Colonic mucosa (tissue), 4 donors: ENCODE results near the gene ZFTA. TPM values are rescaled to one million over a fixed set of nuclear protein-coding genes. Genes with fewer than 3 reads are reported as not detected.

Experiments
- DNase-seq: peaks from one replicate; pipeline ENCODE4 v3.0.0-alpha.2; 2020
- H3K27ac ChIP-seq: fragments of 200-600 bp; one replicate; pipeline ENCODE4 v1.8.0; 2021
- H3K27me3 ChIP-seq: fragments of 200-600 bp; one replicate; pipeline ENCODE4 v1.8.0; 2021
- H3K36me3 ChIP-seq: fragments of 200-600 bp; one replicate; pipeline ENCODE4 v1.8.0; 2021
- H3K4me1 ChIP-seq: fragments of 200-600 bp; one replicate; pipeline ENCODE4 v1.8.0; 2021; ENCODE audit warnings: mild to moderate bottlenecking
- H3K4me3 ChIP-seq: fragments of 200-600 bp; one replicate; pipeline ENCODE4 v1.8.0; 2021
- H3K9ac ChIP-seq, 2 donors: one replicate each; pipeline ENCODE4 v1.7.0; 2013; ENCODE audit warnings: control low read depth in 2 of 2, low read depth in 2 of 2, low read length in 2 of 2
- H3K9me3 ChIP-seq: fragments of 200-600 bp; one replicate; pipeline ENCODE4 v1.8.0; 2021
- intact Hi-C: fragments of 100-400 bp; cut with DNase I; formaldehyde crosslinking; loops from one replicate; pipeline ENCODE4 v1.14.1; 2022
- total RNA-seq, 2 donors: library from RNA; stranded (reverse); fragmentation: NEBNext Ultra II Directional in 1 of 2; extraction: Animal tissue kit (Norgen Biotek cat#: 25700) in 1 of 2; gene quantifications; one replicate each; pipeline ENCODE4 v1.2.1, GENCODE V29; 2021
- TF ChIP-seq, protein P1 (sequence below): fragments of 200-600 bp; IDR thresholded peaks from one replicate; pipeline ENCODE4 v1.8.0; 2022; ENCODE audit warnings: antibody characterized with exemption, mild to moderate bottlenecking
- donor health status: healthy.
- donor health status: DM: no; HTN: no; CAD: no.
- donor health status: DM: no; HTN: no; CAD: no.

Gene ZFTA
- total RNA-seq, 2 donors from 2014 or later: 4.8 to 7.0 TPM

DNA sequence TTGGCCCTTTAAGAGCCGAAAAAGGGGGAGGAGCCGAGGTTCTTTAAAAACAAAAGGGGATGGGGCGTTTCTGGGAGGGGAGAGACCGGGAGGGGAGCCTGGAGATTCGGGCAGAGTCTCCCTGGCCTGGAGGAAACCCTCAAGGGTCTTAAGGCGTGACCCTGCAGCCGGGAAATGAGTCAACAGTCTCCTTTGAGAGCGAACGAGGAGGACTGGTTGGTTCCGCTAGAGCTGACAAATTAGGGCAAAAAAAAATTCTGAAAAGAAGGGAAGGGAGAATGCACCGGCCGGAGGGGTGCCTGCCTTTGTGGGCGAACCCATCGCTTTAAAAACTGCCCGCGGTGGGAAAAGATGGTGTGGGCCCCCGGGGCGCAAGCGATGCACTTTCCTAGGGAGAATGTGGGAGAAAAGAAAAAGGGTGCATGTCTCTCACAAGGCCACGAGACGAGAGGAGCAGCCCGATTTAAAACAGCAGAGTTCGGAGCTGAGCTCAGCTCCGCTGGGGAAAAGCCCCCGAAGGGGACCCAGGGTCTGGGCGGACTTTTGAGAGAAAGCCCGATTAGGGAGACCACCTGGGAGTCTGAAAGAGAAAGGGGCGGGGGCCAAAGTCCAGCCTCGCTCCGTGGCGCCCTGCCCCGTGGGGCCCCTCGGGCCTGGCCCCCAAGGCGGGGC lies 874 bp downstream of the ZFTA start:
- peak; percentile 73 for DNase-seq
- H3K27me3 ChIP-seq: peaks cover 7% of the 10 kb centered on the region
- H3K9ac ChIP-seq: peak overlapping the region; percentile 52 to 76
- peaks cover 30% of the 10 kb centered on the region for H3K4me1 ChIP-seq
- H3K27ac ChIP-seq: peak overlapping the region; percentile 67
- H3K9me3 ChIP-seq: no peaks in the 10 kb centered on the region
- TF ChIP-seq, protein P1, sequence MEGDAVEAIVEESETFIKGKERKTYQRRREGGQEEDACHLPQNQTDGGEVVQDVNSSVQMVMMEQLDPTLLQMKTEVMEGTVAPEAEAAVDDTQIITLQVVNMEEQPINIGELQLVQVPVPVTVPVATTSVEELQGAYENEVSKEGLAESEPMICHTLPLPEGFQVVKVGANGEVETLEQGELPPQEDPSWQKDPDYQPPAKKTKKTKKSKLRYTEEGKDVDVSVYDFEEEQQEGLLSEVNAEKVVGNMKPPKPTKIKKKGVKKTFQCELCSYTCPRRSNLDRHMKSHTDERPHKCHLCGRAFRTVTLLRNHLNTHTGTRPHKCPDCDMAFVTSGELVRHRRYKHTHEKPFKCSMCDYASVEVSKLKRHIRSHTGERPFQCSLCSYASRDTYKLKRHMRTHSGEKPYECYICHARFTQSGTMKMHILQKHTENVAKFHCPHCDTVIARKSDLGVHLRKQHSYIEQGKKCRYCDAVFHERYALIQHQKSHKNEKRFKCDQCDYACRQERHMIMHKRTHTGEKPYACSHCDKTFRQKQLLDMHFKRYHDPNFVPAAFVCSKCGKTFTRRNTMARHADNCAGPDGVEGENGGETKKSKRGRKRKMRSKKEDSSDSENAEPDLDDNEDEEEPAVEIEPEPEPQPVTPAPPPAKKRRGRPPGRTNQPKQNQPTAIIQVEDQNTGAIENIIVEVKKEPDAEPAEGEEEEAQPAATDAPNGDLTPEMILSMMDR: no peak
- H3K36me3 ChIP-seq: no peaks in the 10 kb centered on the region
- intact Hi-C loops: loop anchor here (5.0 kb wide), 2 partner anchors 70 to 175 kb away; partner anchors contain the start of gene MARK2
- H3K4me3 ChIP-seq: peak overlapping the region; percentile 79

DNA sequence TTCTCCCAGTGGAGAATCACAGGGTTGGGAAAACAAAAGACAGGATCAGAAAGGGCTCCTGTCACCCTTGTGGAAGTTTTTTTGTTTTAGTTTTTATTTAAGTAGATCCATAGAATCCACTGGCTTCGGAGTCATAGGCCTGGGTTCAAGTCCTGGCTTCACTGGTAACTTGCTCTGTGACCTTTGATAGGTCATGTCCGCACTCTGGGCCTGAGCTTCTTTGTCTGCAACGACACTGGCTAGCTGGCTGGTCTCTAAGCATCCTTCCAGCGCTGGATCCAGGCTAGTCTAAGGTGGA lies 1.4 kb downstream of the ZFTA start:
- Histone ChIP-seq H3K27ac (peak overlapping the region; percentile 67), H3K9me3 (no peaks in the 10 kb centered on the region), H3K27me3 (peaks cover 7% of the 10 kb centered on the region), H3K4me1 (peaks cover 35% of the 10 kb centered on the region), H3K9ac (peak overlapping the region in 1 of 2 donors; percentile 76), H3K36me3 (no peaks in the 10 kb centered on the region), H3K4me3 (peak overlapping the region; percentile 79)
- no peak for DNase-seq
- TF ChIP-seq, protein P1: no peak
- intact Hi-C loops: loop anchor here (5.0 kb wide), 2 partner anchors 70 to 175 kb away; partner anchors contain the start of gene MARK2

DNA sequence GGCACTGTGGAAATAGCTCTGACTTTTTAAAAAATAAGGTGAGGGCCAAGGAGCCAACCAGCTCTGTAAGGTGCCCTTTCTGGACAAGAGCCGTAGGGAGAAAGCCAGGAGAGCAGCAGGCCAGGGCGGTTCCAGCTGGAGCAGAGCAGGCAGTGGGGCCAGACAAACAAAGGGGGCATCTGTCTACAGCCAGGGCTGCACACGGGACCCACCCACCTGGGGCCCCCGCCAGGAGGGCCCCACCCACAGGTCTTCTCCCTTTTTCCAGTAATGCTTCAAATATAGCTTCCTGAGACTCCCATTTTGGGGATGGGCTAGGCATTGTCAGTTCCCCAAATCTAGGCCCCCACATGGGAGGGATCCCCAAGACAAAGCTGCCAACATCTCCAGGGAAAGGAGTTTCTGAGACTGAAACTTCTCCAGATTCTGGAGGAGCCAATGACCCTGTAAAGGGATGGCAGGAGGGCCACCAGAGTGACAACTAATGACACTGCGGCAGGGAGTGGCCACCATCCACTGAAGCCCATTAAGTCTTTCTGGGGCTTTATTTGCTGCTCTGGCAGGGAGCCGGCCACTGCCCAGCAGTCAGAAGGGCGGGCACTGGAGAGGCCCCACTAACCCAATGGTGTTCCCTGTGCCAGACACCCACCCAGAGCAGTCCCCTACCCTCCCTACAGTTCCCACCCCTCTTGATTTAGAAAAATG lies 1.9 kb downstream of the ZFTA start:
- intact Hi-C loops: loop anchor here (5.0 kb wide), 2 partner anchors 71 to 176 kb away; partner anchors contain the start of gene MARK2
- no peaks in the 10 kb centered on the region for H3K36me3 ChIP-seq
- peak; percentile 47 for DNase-seq
- peaks cover 35% of the 10 kb centered on the region for H3K4me1 ChIP-seq
- H3K27ac ChIP-seq: no peak overlapping the region
- TF ChIP-seq, protein P1: no peak
- H3K9ac ChIP-seq: peak overlapping the region in 1 of 2 donors; percentile 3
- H3K27me3 ChIP-seq: peaks cover 7% of the 10 kb centered on the region
- H3K9me3 ChIP-seq: no peaks in the 10 kb centered on the region
- peak overlapping the region; percentile 79 for H3K4me3 ChIP-seq

DNA sequence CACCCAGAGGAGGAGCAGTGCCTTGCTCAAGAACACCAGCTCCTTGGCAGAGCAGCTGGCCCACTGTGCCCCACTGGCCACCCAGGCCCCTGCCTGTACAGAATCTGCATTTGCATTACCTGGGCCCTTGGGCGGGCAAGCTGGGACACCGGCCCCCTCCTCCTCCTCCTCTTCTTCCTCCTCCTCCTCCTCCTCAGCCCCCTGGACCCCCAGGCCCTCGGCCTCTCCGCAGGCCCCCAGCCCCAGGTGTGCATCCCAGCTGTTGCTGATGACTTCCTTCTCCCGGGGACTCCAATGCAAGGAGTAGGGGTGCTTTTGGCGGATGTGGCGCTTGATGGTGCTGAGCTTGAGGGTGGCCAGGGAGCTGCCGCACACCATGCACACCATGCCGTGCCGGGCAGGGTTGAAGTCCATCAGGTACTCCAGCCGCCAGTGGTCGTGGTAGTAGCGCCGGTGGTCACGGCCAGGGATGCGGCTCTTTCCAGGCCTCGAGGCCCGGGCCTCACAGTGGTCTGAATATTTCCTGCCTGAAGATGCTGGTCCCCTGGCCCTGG lies 2.8 kb downstream of the ZFTA start:
- H3K27ac ChIP-seq: no peak overlapping the region
- H3K4me3 ChIP-seq: no peak overlapping the region
- H3K27me3 ChIP-seq: peaks cover 7% of the 10 kb centered on the region
- TF ChIP-seq, protein P1: no peak
- H3K36me3 ChIP-seq: no peaks in the 10 kb centered on the region
- no peaks in the 10 kb centered on the region for H3K9me3 ChIP-seq
- intact Hi-C loops: loop anchor here (5.0 kb wide), 2 partner anchors 72 to 177 kb away; partner anchors contain the start of gene MARK2
- peak; percentile 36 for DNase-seq
- peak overlapping the region in 1 of 2 donors; percentile 58 for H3K9ac ChIP-seq
- H3K4me1 ChIP-seq: peaks cover 35% of the 10 kb centered on the region
